NCI-H2029 (cell line): ENCODE results near the gene PBX4.

Experiments
- DNase-seq: peaks from one replicate; lab custom pipeline; 2025; lab: John Stamatoyannopoulos, UW

PBX4 gene

DNA sequence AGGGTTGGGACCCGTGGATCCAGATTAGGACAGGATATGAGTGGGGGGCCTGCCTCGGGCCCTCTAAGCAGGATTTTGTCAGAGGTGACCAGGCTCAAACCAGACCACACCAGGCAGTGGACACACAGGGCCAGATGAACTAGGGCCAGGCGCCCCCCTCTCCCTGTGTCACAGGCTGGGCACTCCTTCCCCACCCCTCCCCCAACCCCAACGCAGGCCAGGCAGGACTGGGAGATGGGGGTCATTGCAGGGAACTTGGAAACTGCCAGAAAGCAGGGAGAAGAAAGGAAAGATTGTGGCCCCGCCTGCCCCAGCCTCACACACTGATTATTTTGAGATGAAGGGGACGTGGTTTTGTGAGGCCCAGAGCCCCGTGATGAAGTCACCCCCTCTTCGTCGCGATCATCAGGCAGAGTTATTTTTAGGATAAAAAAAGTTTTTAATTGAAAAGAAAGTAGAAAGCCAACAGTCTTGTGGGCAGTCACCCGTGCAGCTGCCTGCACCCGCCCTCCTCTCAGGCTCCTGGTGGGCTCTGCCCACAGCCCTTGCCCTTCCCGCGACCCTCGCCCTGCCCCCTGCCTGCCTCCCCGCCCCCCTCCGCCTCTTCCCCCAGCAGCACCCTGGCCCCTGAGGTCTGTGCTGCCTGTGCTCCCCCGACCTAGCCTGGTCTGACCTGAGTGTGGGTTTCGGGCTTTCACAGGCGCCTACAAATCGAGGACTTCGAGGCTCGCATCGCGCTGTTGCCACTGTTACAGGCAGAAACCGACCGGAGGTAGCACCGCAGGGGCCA lies 91.7 kb downstream of the PBX4 start:
- no peak for DNase-seq

DNA sequence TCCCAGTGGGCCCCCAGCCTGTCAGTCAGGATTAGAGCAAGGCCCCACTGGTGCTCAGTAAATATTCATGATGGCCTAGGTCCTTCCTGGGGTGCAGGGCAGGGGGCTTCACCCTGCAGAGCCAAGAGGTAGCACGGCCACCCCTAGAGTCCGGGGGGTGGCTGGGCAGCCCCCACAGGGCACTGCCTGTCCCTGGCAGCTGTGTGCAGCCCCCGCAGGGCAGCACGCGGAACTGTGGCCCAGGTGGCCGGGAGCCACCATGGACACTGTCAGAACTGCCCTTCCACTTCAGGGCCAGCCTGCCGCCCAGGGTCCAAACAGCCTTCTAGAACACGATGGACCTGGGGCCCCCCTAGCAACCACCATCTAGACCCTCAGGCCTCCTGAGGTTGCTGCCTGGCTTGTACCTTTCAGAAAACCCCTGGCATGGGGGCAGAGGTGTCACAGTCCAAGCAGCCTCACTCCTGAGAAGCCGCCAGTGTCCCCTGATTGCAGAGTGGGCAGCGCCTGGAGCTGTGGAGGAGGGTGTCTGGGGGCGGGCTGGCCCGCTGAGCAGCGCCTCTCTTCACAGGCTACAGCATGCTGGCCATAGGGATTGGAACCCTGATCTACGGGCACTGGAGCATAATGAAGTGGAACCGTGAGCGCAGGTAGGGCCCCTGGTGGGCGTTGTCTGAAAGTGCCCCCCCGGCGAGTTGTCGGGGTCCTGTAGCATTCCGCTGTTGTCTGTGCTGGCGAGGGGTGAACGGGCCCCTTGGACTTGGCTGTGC lies 92.7 kb downstream of the PBX4 start:
- no peak for DNase-seq

DNA sequence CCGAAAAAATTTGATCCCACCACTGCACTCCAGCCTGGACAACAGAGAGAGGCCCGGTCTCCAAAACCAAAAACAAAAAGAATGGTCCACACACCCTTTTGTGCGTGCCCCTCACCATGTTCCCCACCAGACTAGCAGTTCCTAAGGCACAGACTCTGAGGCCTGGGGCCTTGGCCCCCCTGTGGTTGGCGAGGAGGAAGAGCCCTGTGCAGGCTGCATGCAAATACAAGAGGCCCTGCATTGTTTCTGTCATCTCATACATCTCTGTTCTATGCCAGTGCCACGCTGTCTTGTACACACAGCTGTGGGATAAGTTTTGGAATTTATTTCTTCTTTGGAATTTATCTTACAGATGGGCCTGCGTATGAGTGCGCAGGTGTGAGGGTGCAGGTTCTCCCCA lies 94.4 kb downstream of the PBX4 start:
- DNase-seq: no peak

DNA sequence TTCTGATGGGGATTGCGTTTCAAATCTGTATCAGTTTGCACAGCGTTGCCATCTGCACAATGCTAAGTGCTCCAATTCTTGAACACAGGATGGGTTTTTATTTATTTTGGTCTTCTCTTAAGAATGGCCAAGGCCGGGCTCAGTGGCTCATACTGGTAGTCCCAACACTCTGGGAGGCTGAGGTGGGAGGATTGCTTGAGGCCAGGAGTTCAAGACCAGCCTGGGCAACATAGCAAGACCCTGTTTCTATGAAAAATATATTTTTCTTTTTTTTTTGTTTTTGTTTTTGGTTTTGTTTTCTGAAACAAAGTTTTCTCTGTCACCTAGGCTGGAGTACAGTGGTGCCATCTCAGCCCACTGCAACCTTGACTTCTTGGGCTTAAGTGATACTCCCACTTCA lies 95.3 kb downstream of the PBX4 start:
- DNase-seq: no peak

DNA sequence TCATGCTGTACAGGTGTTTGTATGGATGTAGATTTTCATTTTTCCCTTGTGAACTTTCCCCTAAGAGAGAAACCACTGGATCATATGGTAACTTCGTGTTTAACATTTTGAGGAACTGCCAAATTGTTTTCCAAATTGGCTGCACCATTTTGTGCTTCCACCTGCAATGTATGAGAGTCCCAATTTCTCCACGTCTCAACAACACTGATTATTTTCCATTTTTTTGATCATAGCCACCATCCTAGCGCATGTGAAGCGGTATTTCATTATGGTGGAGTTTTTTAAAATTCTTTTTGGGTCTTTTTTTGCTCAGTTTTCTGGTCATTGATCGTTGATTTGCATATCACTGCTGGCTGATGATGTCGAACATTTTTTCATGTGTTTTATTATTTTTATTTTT lies 97.5 kb downstream of the PBX4 start:
- DNase-seq: no peak

DNA sequence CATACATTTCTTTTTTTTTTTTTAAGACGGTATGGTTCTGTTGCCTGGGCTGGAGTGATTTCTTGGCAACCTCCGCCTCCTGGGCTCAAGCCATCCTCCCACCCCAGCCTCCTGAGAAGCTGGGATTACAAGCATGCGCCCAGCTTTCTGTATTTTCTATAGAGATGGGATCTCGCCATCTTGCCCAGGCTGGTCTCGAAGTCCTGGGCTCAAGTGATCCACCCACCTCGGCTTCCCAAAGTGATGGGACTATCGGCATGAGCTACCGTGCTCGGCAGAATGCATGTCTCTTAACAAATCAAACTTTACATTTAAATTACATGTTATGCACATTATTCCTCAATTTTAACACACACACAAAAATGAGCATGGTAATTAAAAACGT lies 101.3 kb downstream of the PBX4 start:
- DNase-seq: no peak

DNA sequence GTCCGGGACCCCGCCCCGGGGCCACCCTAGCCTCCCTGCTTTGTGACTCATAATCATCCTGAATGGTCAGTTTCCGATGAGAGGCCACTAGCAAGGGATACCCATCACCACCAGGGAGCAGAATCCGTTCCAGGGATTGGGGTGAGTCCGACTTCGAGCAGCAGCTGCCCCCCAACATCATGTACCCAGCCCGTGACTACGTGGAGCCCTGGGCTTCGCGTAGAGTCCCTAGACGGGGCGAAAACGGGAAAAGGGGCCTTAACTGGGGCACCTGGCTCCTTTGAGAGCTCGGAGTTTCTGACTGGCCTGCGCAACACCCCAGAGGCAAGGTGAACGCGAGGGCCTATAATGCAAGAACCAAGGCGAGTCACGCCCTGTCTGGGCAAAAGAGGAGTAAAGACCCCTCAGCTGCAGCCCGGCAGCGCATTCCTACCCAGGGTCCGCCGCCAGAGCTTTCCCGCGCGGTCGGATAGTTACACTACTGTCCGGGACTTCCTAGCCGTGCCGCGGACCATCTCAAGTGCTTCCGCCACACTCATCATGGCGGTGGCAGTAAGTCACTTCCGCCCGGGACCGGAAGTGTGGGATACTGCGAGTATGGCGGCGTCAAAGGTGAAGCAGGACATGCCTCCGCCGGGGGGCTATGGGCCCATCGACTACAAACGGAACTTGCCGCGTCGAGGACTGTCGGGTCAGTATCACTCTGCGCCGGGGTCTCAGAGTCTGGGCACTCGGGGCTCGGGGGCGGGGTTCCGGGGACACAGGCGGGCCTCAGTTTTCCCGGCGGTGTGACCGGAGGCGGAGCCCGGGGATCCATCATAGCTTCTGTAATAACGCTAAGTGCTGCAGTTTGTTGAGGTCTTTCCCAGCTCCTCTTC lies 102.6 kb downstream of the PBX4 start, which contains the start of gene NDUFA13:
Gene NDUFA13, plus strand, starts transcription at position 584 of the 878 bp plus-strand sequence. Its CDS starts 14 bp downstream, at position 598.
- peak; percentile 84 for DNase-seq

DNA sequence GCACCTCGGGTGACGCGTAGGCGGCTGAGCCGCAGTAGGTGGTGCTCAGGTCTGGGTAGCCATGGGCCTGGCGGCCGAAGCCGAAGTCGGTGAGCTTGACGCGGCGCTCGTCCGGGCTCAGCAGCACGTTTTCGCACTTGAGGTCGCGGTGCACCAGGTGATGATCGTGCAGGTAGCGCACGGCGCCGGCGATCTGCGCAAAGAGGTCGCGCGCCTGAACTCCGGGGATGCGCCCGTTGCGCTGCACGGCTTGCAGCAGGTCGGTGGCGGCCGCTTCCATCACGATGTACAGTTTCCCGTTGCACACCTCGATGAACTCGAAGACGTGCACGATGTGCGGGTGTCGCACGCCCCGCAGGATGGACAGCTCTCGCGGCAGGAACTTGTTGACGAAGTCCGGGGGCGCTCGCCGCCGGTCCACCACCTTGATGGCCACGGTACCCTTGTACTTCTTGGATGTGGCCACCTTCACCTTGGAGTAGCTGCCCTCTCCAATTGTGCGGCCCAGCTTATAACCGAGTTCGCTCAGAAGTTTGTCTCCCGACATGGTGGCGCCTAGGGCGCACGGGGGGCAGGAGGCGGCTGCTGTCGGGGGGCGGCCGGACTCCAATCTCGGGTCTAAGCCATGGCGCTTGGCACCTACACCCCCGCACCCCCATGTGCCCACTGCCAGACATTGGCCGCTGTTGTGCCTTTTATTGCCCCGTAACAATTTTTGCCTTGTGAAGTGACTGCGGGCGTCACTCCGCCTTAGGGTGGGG lies 103.4 kb downstream of the PBX4 start, which contains the start of gene TSSK6:
Gene TSSK6, minus strand, starts transcription at position 668 of the 761 bp plus-strand sequence. Its CDS starts 121 bp downstream, at position 547.
- DNase-seq: no peak

DNA sequence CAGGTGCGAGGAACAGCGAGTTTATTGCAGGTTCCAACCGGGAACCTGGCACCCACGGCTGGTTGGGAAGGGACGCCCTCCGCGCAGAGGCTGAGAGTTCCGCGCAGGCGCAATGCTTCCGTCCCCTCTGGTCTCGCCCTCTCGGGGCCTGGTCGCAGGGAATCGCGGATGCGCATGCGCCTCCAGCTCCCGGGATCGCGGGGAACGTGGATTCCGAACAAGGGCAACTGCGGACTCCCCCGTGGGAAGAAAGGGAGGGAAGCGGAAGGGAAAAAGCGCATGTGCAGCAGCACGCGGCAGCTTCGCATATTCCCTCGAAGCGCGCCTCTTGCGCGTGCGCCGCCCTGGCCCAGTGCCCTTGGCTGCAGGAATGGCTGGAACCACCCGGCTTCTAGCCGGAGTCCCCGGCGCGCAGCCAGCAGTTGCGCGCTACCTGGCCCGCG lies 104.3 kb downstream of the PBX4 start:
- DNase-seq: no peak

DNA sequence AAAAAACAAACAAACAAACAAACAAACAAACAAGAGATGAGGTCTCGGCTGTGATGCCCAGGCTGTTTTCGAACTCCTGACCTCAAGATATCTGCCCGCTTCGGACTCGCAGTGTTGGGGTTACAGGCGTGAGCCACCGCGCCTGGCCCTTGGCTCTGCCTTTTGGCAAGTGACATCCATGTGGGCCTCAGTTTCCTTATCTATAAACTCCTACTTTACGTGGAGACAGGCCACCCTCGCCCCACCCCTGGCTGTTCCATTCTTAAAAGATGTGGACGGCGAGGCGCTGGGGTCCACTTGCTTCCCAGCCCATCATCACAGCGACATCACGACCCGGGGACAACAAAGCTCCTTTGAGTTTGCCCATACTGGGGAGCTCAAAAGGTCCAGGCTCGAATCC lies 104.8 kb downstream of the PBX4 start:
- no peak for DNase-seq
